Type B pancreatic cell (in vitro differentiated cells): ENCODE measurements around the gene LARGE1. TPM values are rescaled to one million over a fixed set of nuclear protein-coding genes. Genes with fewer than 3 reads are reported as not detected.

Experiments
- DNase-seq: peaks from one replicate; pipeline ENCODE4 v3.0.0; 2021; ENCODE audit warnings: mixed read lengths; ENCODE audit not compliant: unreplicated experiment; ENCODE audit errors: extremely low spot score
- H3K27ac Mint-ChIP-seq: 2 replicates; pipeline ENCODE4 v1.8.0; 2021; ENCODE audit warnings: mild to moderate bottlenecking, mixed read lengths
- H3K27me3 Mint-ChIP-seq: 2 replicates; pipeline ENCODE4 v1.8.0; 2021; ENCODE audit warnings: mixed read lengths
- H3K36me3 Mint-ChIP-seq: 2 replicates; pipeline ENCODE4 v1.8.0; 2021; ENCODE audit warnings: mixed read lengths
- H3K4me1 Mint-ChIP-seq: one replicate; pipeline ENCODE4 v1.8.0; 2021; ENCODE audit warnings: mixed read lengths; ENCODE audit not compliant: unreplicated experiment
- H3K4me3 Mint-ChIP-seq: 2 replicates; pipeline ENCODE4 v1.8.0; 2021; ENCODE audit warnings: mild to moderate bottlenecking, mixed read lengths
- H3K9me3 Mint-ChIP-seq: 2 replicates; pipeline ENCODE4 v1.8.0; 2021; ENCODE audit warnings: mixed read lengths
- total RNA-seq: library from RNA; stranded (reverse); gene quantifications from 2 replicates; pipeline ENCODE4 v1.2.1, GENCODE V29; 2021; ENCODE audit warnings: low replicate concordance
- TF ChIP-seq, protein P1 (sequence below): fragments of 200-600 bp; sonication (generic); conservative IDR thresholded peaks from 2 replicates; pipeline ENCODE4 v1.5.0; 2021; ENCODE audit warnings: antibody characterized with exemption, mild to moderate bottlenecking

Gene LARGE1
- total RNA-seq, 1 donor from 2014 or later: 96.6 TPM

DNA sequence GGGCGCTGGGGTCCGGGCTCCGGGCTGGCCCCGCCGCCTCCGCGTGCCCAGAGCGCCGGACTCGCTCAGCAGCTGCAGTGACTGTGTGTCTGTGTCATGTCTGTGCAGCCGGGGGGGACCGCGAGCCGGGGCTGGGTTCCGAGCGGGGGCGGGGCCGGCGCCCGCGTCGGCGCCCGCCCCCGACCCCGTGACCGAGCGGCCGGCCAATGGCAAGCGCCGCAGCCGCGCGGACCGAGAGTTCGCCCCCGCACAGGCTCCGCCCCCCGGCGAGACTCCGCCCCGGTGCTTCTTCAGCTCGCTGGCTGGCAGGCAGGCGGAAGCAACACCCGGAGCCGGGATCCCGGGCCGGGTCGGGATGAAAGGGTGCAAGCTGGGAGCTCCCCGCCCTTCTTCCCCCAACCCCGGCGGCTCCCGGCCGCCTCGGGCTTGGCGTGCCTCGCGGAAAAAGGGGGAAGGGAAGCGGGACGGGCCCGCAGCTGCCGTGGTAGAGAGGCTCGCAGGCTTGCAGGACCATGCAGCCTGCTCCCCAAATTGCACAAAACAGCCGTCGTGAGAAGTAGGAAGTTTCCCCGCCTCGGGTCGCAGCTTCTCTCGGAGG, 750 bp upstream of the LARGE1 start:
- Mint-ChIP-seq H3K27me3 (peaks cover 9% of the 10 kb centered on the region), H3K9me3 (no peaks in the 10 kb centered on the region), H3K4me1 (peaks cover 44% of the 10 kb centered on the region), H3K27ac (peak overlapping the region; percentile 92), H3K36me3 (peaks cover 10% of the 10 kb centered on the region), H3K4me3 (peak overlapping the region; percentile 98)
- peak; percentile 100 for DNase-seq
- TF ChIP-seq, protein P1, sequence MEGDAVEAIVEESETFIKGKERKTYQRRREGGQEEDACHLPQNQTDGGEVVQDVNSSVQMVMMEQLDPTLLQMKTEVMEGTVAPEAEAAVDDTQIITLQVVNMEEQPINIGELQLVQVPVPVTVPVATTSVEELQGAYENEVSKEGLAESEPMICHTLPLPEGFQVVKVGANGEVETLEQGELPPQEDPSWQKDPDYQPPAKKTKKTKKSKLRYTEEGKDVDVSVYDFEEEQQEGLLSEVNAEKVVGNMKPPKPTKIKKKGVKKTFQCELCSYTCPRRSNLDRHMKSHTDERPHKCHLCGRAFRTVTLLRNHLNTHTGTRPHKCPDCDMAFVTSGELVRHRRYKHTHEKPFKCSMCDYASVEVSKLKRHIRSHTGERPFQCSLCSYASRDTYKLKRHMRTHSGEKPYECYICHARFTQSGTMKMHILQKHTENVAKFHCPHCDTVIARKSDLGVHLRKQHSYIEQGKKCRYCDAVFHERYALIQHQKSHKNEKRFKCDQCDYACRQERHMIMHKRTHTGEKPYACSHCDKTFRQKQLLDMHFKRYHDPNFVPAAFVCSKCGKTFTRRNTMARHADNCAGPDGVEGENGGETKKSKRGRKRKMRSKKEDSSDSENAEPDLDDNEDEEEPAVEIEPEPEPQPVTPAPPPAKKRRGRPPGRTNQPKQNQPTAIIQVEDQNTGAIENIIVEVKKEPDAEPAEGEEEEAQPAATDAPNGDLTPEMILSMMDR: no peak

DNA sequence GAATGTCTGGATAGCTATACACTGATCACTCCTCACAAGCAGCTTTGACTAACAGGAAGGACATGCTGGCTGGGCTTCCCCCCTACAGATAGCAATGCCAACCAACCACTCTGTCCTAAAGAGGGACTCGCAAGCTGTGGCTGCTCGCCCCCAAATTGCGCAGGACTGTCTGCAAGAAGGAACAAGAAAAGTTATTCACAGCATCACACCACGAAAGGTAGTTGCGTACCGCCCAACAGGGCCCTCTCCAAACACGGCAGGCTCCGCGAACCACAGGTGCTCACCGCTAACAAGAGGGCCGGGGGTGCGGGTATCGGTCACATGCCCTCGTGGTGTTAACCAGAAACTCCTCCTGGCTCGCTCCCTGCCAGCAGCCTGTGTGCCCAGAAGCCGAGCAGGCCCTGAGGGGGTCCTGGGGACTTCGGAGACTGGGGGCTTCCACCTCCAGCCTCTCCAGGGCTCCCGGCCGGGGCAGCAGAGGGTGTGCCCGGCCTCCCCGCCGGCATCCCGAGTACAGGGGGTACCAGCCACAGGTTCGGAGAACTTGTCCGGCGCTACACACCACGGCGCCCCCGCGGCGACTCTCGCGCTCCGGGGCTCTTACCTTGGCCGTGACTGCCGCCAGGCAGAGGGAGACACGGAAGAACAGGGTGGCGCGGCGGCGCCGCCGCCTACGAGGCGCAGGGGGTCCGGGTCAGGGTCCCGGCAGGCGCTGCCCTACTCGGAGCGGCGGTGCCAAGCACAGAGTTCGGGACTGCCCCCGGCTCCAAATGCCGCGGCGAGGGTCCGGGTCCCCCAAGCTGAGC, 682 bp downstream of the LARGE1 start:
- TF ChIP-seq, protein P1: no peak
- peak overlapping the region; percentile 94 for H3K27ac Mint-ChIP-seq
- H3K4me1 Mint-ChIP-seq: peaks cover 46% of the 10 kb centered on the region
- peaks cover 8% of the 10 kb centered on the region for H3K27me3 Mint-ChIP-seq
- peak; percentile 73 for DNase-seq
- H3K36me3 Mint-ChIP-seq: peaks cover 10% of the 10 kb centered on the region
- H3K4me3 Mint-ChIP-seq: peak overlapping the region; percentile 99
- no peaks in the 10 kb centered on the region for H3K9me3 Mint-ChIP-seq

GRCh38 chr22:33918676-33919365, 1.5 kb downstream of the LARGE1 start:
- Mint-ChIP-seq H3K36me3 (peaks cover 14% of the 10 kb centered on the region), H3K4me3 (peak overlapping the region; percentile 99), H3K4me1 (peaks cover 50% of the 10 kb centered on the region), H3K9me3 (no peaks in the 10 kb centered on the region), H3K27me3 (peaks cover 5% of the 10 kb centered on the region), H3K27ac (peak overlapping the region; percentile 94)
- TF ChIP-seq, protein P1: no peak
- DNase-seq: no peak

- no peaks in the 10 kb centered on the region for H3K9me3 Mint-ChIP-seq
- peaks cover 44% of the 10 kb centered on the region for H3K4me1 Mint-ChIP-seq
- no peak for DNase-seq
- TF ChIP-seq, protein P1: peak; percentile 55
- peak overlapping the region; percentile 94 for H3K27ac Mint-ChIP-seq
- no peaks in the 10 kb centered on the region for H3K27me3 Mint-ChIP-seq
- H3K36me3 Mint-ChIP-seq: peaks cover 15% of the 10 kb centered on the region
- peak overlapping the region; percentile 99 for H3K4me3 Mint-ChIP-seq
Measured at GRCh38 chr22:33917744-33918406, 2.4 kb downstream of the LARGE1 start.

- Mint-ChIP-seq H3K36me3 (peaks cover 40% of the 10 kb centered on the region), H3K9me3 (peaks cover 4% of the 10 kb centered on the region), H3K4me3 (no peak overlapping the region), H3K27ac (no peak overlapping the region), H3K4me1 (peaks cover 55% of the 10 kb centered on the region), H3K27me3 (no peaks in the 10 kb centered on the region)
- TF ChIP-seq, protein P1: no peak
- no peak for DNase-seq
Measured at GRCh38 chr22:33914699-33915098, 5.6 kb downstream of the LARGE1 start.
